ENCODE measurements around the gene SMAD2.

Gene SMAD2

DNA sequence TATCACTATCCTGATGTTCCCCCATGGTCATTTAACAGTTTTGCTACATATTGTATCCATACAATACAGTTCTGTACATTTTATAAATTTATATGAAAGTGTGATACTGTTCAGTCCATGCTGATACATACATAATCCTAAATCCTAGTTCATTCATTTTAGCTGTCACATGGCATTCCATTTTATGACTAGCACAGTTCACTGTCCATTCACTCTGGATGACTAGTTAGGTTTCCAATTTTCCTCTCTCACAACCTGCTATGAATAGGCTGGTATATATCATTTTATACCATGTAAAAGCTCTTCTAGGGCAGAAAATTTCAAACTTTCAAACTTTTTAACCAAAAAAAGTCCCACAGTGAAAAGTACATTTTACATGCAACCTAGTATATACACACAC is 15.2 kb downstream of the SMAD2 start:
- Mint-ChIP-seq H3K4me1 (peaks cover 63% of the 10 kb centered on the region), H3K27ac (no peak overlapping the region), H3K36me3 (peaks cover 49% of the 10 kb centered on the region), H3K4me3 (no peak overlapping the region), H3K9me3 (no peaks in the 10 kb centered on the region), H3K27me3 (no peaks in the 10 kb centered on the region)
- no peak for ATAC-seq

DNA sequence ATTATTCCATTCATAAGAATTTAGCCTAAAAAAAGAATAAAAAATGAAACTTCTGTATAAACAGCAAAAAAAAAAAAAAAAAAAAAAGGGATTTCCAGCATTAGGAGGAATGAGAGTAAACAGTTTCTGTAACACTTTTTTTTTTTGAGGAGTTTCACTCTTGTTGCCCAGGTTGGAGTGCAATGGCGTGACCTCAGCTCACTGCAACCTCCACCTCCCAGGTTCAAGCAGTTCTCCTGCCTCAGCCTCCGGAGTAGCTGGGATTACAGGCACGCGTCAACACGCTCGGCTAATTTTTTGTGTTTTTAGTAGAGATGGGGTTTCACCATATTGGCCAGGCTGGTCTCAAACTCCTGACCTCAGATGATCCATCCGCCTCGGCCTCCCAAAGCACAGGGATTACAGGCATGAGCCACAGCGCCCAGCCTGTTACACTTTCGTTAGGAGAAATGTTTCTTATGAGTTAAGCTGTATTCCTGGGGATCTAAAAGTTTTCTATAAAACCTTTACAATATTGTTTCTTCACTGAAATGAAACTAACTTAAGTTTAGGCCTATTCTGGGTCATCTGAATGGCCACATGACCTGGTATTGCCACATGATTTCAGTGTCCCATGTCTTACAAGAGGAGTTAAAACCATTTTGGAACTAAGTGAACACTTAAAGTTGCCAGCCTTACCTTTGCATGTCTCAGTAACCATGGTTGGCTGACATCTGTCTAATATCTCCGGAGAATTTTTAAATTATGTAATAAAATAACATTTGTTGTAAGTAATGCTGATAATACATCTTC is 17.5 kb downstream of the SMAD2 start:
- Mint-ChIP-seq H3K27me3 (no peaks in the 10 kb centered on the region), H3K9me3 (no peaks in the 10 kb centered on the region), H3K4me1 (peaks cover 58% of the 10 kb centered on the region), H3K36me3 (peaks cover 58% of the 10 kb centered on the region), H3K4me3 (no peak overlapping the region), H3K27ac (no peak overlapping the region)
- ATAC-seq: no peak

DNA sequence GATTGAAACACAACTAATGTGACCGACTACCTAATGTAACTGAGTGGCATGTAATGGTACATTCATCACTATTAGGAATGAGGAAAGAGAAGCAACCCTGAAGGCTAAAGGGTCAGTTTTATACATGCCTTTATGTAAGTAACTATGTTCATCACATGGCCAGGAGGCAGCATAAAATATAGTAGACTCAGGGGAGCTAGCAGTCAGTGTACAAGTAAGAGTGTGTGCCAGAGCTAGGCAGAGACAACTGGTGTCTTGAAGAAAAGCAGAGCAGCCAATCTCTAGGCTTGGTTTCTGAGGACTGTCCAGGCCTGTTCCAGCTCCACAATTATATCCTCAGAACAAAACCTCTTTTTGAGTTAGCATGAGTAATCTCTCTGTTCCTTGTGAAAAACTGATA is 18.1 kb downstream of the SMAD2 start:
- Mint-ChIP-seq H3K27me3 (no peaks in the 10 kb centered on the region), H3K4me1 (peaks cover 51% of the 10 kb centered on the region)

DNA sequence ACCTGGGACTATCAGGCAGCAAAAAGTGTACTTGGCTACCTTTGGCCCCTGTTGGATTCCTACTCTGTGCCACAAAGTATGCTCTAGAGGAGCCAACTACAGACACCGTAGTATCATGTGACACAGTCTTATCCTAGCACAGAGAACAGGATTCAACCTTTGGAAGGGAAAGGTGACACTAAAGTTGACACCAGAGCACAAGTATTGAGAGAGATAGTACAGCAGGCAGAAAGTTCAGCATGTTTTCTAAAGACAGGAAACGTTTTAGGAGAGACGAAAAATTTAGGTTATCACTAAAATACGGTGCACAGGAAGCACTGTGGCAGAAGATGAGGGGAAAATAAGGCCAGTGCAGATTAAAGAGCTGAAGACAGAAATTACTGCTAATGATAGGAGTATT is 18.6 kb downstream of the SMAD2 start:
- Mint-ChIP-seq H3K9me3 (peaks cover 4% of the 10 kb centered on the region), H3K27ac (no peak overlapping the region), H3K4me3 (no peak overlapping the region), H3K36me3 (peaks cover 61% of the 10 kb centered on the region), H3K27me3 (no peaks in the 10 kb centered on the region), H3K4me1 (peaks cover 47% of the 10 kb centered on the region)
- no peak for ATAC-seq

More for the DNA sequence above, 18.1 kb downstream of the SMAD2 start:
- no peaks in the 10 kb centered on the region for H3K9me3 Mint-ChIP-seq
- no peak overlapping the region for H3K27ac Mint-ChIP-seq
- ATAC-seq: peak; percentile 64
- H3K4me3 Mint-ChIP-seq: no peak overlapping the region
- peaks cover 61% of the 10 kb centered on the region for H3K36me3 Mint-ChIP-seq

DNA sequence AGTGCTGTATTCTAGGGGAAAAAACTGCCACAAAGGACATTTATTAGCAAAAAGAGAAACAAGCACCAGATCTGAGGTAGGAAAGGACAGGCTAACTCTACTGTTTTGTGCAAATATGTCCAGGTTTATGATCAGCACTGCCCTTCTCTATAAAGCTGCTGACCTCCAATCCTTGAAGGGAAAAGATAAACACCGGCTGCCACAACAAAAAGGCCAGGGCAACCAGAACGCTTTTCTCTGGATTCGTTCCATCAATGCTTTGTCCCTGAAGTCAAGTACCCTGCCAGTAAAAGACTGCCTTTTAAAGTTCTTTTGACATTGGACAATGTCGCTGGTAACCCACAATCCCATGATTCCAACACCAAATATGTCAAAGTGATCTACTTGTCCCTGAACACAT is 21.0 kb downstream of the SMAD2 start:
- no peak for ATAC-seq
- Mint-ChIP-seq H3K9me3 (peaks cover 8% of the 10 kb centered on the region), H3K27me3 (no peaks in the 10 kb centered on the region), H3K4me1 (peaks cover 30% of the 10 kb centered on the region), H3K27ac (no peak overlapping the region), H3K36me3 (peaks cover 71% of the 10 kb centered on the region), H3K4me3 (no peak overlapping the region)

DNA sequence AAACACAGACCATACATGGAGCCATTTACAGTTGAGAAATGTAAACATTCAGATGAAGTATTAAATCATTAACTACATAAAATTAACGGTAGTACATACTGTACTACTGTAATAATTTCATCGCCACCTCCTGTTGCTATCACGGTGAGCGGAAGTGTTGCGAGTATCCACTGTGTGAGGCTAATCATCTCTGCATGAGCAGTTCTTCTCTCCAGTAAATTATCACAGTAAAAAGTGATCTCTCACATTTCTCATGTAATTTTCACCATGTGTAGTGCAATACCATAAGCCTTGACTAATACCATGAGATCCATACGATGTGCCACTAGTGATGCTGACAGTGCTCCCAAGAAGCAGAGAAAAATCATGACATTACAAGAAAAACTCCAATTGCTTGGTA is 21.9 kb downstream of the SMAD2 start:
- Mint-ChIP-seq H3K4me3 (no peak overlapping the region), H3K36me3 (peaks cover 79% of the 10 kb centered on the region), H3K9me3 (peaks cover 12% of the 10 kb centered on the region), H3K4me1 (peaks cover 30% of the 10 kb centered on the region), H3K27me3 (no peaks in the 10 kb centered on the region), H3K27ac (no peak overlapping the region)
- ATAC-seq: no peak

DNA sequence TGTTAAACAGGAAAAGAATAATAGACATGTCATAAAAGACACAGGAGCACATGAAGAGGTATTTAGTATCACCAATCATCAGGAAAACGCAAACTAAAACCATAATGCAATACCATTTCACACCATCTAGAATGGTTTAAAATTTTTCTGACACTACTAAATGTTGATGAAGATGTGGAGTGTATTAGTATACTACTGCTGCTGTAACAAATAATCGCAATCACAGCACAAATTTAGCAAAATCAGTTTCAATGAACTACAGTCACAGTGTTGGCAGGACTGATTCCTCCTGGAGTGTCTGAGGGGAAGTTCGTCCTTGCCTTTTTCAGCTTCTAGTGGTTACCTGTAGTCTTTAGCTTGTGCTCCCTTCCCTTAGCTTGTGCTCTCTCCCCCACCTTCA is 24.1 kb downstream of the SMAD2 start:
- Mint-ChIP-seq H3K4me1 (peaks cover 33% of the 10 kb centered on the region), H3K36me3 (peaks cover 89% of the 10 kb centered on the region), H3K4me3 (no peak overlapping the region), H3K9me3 (peaks cover 21% of the 10 kb centered on the region), H3K27me3 (no peaks in the 10 kb centered on the region), H3K27ac (no peak overlapping the region)
- no peak for ATAC-seq

DNA sequence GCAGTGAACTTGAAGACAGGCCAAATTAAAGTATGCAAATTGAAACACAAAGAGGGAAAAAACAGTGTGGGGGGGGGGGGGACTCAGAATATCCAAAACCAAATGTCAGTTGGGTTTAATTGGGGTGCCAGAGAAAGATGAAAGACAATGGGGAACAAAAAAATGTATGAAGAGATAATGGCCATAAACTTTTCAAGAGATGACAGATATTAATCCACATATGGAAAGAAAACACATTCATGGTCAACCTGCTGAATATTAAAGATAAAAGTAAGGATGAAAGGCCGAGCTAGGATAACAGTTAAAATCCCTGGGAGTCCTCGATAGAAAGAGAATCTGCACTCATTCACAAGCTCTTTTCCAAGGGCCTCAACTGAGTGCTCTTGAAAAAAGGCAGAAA is 26.6 kb downstream of the SMAD2 start:
- Mint-ChIP-seq H3K4me3 (no peak overlapping the region), H3K27me3 (no peaks in the 10 kb centered on the region), H3K27ac (no peak overlapping the region), H3K4me1 (peaks cover 45% of the 10 kb centered on the region), H3K36me3 (peaks cover 88% of the 10 kb centered on the region), H3K9me3 (peaks cover 24% of the 10 kb centered on the region)
- no peak for ATAC-seq

DNA sequence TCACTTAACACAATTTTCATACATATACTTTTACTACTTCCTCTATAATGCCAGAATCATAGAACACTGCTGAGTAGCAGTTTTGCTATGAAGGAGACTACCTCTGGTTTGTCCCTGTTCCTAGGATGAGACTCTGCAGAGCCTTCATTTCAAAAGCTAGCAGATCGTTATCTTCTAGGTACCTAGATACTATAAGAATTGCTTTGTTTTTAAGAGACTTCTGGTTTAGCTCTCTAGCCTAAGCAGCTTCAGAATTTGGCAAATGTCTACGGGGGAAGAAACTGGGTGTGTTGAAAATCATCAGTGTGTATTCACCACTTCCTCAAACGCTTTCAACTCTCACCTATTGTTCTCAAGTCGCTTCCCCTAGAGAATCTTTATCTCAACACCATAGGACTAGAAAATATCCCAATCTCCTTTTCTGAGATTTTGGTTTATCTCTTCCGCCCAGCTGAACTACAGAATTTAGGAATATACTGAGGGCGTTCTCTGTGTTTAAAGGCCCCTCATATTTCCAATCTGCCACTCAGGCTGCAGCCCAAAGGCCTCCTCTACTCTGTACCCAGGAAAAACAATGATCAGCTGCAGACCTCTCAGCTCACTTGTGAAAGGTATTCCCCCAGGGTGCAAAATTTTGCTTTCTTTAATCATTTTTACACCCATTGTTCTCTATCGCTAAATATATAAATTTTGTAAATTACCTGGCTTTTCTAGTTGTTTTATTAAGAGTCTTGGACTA is 28.7 kb downstream of the SMAD2 start:
- Mint-ChIP-seq H3K4me3 (peak overlapping the region; percentile 30), H3K36me3 (peaks cover 84% of the 10 kb centered on the region), H3K9me3 (peaks cover 19% of the 10 kb centered on the region), H3K27ac (peak overlapping the region; percentile 51), H3K27me3 (no peaks in the 10 kb centered on the region), H3K4me1 (peaks cover 55% of the 10 kb centered on the region)
- peak; percentile 95 for ATAC-seq

DNA sequence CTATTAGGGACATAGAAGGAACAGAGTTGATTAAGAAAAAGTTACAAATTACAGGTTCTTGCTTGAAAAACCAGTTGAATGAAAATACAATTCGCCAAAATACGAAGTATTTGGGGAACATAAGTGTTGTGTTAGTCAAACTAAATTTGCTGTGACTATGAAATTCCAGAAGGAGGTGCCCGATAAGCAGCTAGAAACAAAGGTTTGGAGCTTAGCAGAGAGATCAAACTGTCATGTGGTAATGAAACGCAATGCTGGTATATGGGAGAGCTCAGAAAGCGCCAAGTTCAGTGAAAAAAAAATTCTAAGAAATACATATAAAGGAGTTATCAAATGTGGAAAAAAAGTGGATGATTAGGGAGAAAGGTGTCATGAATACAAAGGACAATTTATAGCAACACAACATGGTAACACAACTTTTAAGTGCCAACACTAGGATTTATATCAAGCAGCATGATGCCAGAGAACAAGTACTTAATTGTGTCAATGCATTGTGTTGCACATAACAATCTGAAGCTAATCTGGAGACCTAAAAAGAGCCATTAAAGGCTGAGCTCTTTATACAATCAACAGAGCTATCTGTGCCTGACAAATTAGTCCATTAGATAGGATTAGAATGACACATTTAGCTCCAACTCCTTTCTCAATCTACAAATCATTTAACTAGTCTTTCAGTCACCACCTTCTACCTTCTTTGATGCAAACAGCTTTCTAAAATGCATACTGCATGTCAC is 31.2 kb downstream of the SMAD2 start:
- H3K9me3 Mint-ChIP-seq: peaks cover 16% of the 10 kb centered on the region
- H3K36me3 Mint-ChIP-seq: peaks cover 81% of the 10 kb centered on the region
- H3K4me1 Mint-ChIP-seq: peaks cover 70% of the 10 kb centered on the region
- ATAC-seq: no peak
- H3K27ac Mint-ChIP-seq: no peak overlapping the region
- H3K4me3 Mint-ChIP-seq: no peak overlapping the region
- no peaks in the 10 kb centered on the region for H3K27me3 Mint-ChIP-seq

DNA sequence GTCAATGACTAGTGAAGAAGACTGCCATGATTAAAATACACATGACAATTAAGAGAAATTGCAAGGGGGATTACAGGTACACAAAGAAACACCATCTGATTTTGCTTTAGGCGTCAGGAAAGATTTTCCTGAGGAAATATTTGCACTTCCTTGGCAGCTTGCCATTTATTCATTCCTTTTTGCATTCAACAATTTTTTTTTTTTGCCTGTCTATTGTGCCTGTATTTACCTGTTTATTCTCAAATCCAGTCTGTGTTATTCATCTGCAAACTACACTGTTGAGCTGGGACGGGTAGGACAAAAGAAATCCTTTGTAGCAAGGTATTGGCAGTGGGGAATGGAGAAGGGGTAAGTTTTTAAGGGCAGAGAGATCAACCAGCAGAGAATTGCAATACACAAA is 31.8 kb downstream of the SMAD2 start:
- Mint-ChIP-seq H3K27me3 (no peaks in the 10 kb centered on the region), H3K4me3 (no peak overlapping the region), H3K9me3 (peaks cover 14% of the 10 kb centered on the region), H3K4me1 (peaks cover 73% of the 10 kb centered on the region), H3K27ac (no peak overlapping the region), H3K36me3 (peaks cover 82% of the 10 kb centered on the region)
- no peak for ATAC-seq

DNA sequence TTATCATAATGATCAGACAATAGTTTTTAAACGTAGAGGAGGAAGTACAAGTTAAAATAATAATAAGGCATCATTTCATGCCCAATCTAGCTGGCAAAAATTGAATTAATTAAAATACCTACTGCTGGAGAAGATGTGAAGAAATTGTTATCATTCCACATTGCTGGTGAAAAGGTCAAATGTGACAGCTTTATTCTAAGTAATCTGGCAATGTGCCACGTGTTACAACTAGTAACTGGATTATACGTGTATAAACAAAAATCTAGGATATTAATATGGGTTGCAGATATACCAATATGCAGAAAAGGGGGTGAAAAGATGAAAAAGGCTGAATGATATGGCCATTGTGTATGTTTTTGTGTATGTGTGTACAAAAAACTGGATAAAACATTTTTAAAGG is 32.4 kb downstream of the SMAD2 start:
- no peak for ATAC-seq
- H3K27me3 Mint-ChIP-seq: no peaks in the 10 kb centered on the region
- H3K27ac Mint-ChIP-seq: no peak overlapping the region
- H3K9me3 Mint-ChIP-seq: peaks cover 8% of the 10 kb centered on the region
- H3K4me1 Mint-ChIP-seq: peaks cover 69% of the 10 kb centered on the region
- peaks cover 78% of the 10 kb centered on the region for H3K36me3 Mint-ChIP-seq
- H3K4me3 Mint-ChIP-seq: no peak overlapping the region

DNA sequence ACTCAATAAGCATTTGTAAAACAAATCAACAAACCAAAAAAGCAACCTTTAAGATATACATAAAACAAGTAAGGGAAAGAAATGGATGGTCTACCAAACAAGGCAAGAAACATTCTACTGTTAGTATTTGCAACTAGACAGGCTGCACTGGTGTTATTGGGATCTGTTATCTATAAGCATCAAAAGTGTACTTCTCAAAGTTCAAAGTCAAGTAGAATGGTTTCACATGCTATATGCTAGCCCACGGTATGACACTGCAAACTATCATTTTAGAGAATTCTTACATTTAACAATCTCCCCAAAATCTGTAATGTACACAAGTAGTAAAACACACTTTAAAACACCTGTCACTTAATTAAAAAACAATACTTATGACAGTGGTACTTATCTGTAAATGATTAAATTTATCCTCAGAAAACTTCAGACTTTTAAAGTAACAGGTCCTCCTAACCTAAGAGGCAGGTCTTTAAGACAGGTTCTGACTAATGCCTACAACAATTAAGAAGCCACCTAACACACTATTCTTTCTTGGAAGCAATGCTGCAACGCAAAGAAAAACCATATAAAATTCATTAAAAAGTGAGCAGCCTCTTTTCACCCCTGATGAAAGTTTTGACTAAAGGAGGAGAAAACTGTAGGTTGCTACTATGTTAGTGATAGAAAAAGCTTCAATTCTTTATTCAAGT is 34.8 kb downstream of the SMAD2 start:
- Mint-ChIP-seq H3K4me3 (no peak overlapping the region), H3K27ac (no peak overlapping the region), H3K9me3 (peaks cover 3% of the 10 kb centered on the region), H3K27me3 (no peaks in the 10 kb centered on the region), H3K4me1 (peaks cover 46% of the 10 kb centered on the region), H3K36me3 (peaks cover 66% of the 10 kb centered on the region)
- no peak for ATAC-seq

DNA sequence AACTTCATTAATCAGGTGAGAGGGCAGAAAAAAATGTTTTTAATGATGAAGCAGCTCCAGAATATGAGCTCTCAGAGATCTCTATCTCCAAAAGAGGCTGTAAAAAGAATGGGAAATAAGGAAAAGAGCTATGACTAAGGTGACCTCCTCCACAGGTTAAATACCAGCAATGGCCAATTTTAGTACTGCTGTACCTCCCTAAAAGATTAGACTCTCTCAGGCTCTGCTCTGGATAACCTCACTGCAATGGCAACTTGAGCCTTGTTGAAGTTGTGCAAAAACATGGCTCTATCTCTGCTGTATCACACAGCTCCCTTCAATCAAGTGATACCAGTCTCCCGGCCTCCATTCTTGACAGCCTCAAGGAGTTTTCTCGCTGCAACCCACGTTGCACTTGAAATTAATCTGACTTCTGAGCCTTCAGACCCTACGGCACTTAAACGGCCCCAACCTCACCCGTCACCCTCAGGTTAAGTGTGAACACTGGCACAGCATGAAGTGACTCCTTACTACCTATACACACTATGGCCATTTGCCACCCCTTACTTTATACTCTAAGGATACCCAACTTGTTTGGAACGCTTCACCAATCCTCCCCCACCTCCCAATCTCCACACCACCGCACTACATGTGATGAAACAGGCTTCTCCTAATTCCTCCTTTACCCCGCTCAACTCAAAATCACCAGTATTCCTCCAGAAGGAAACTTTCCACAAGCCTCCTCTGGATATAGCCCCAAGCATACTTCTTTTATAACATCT is 36.3 kb downstream of the SMAD2 start:
- ATAC-seq: no peak
- Mint-ChIP-seq H3K36me3 (peaks cover 59% of the 10 kb centered on the region), H3K27ac (no peak overlapping the region), H3K27me3 (no peaks in the 10 kb centered on the region), H3K4me3 (no peak overlapping the region), H3K4me1 (peaks cover 31% of the 10 kb centered on the region), H3K9me3 (no peaks in the 10 kb centered on the region)
